Measurements from ENCODE around the gene PRTG. TPM values are rescaled to one million over a fixed set of nuclear protein-coding genes. Genes with fewer than 3 reads are reported as not detected.
A peak's percentile ranks its signal among the peaks of the same experiment; 100 is the strongest.

Gene PRTG
- total and polyA plus RNA-seq, 2 of the 13 experiments (the other 11 are each of a cell fraction or from before 2014, with no cell fraction given): 13.2 to 22.3 TPM

- TF ChIP-seq ZNF329 (CRISPR knock-in tag; IDR thresholded peaks at IDR 0.05; ENCODE audit: low read depth) (no peak), ZNF576 (CRISPR knock-in tag; IDR thresholded peaks at IDR 0.05) (no peak), IKZF1 (IDR thresholded peaks at IDR 0.05) (no peak), ZNF24 (IDR thresholded peaks at IDR 0.05) (no peak), ARID5B (CRISPR knock-in tag; IDR thresholded peaks at IDR 0.05) (no peak; the same call in 1 of the 2 replicates), ZNF253 (CRISPR knock-in tag; IDR thresholded peaks at IDR 0.05; ENCODE audit: borderline replicate concordance) (no peak), CSRNP1 (CRISPR knock-in tag; IDR thresholded peaks at IDR 0.05) (no peak), ATF7-NPFF (CRISPR knock-in tag; IDR thresholded peaks at IDR 0.05; ENCODE audit: low read depth) (no peak), ESRRA (CRISPR knock-in tag; IDR thresholded peaks at IDR 0.05; ENCODE audit: low read depth) (no peak), ZNF703 (CRISPR knock-in tag; IDR thresholded peaks at IDR 0.05; ENCODE audit: borderline replicate concordance) (0 out of 2 replicates have a peak, but pooled peaks have one; percentile 46), ZBTB38 (CRISPR knock-in tag; IDR thresholded peaks at IDR 0.05) (no peak), TCF7 (IDR thresholded peaks at IDR 0.05; ENCODE audit: low read depth) (no peak), TRIM24 (CRISPR knock-in tag; IDR thresholded peaks at IDR 0.05) (no peak), ZFP41 (CRISPR knock-in tag; IDR thresholded peaks at IDR 0.05; ENCODE audit: borderline replicate concordance) (no peak), PHB2 (IDR thresholded peaks at IDR 0.05; ENCODE audit: partially characterized antibody) (no peak), CENPBD1 (CRISPR knock-in tag; IDR thresholded peaks at IDR 0.05; ENCODE audit: borderline replicate concordance, low read depth) (no peak), PLRG1 (conservative IDR thresholded peaks at IDR 0.05) (no peak), EP300 (IDR thresholded peaks at IDR 0.05; ENCODE audit: low read depth in 2 of 2, low read length in 2 of 2) (no peak), EP300 (CRISPR knock-in tag; IDR thresholded peaks at IDR 0.05; ENCODE audit: borderline replicate concordance) (no peak), ZNF800 (CRISPR knock-in tag; IDR thresholded peaks at IDR 0.05) (peak; percentile 65; the same call in 1 of the 2 replicates), KAT2B (IDR thresholded peaks at IDR 0.05; ENCODE audit: borderline replicate concordance, low read depth, low read length) (no peak), ZBTB44 (CRISPR knock-in tag; IDR thresholded peaks at IDR 0.05) (no peak)
Measured at GRCh38 chr15:55742498-55742926, 440 bp downstream of the PRTG start (continued).

All from HepG2 (cell line).